ENCODE measurements around the gene SYNGR2. TPM values are rescaled to one million over a fixed set of nuclear protein-coding genes. Genes with fewer than 3 reads are reported as not detected.

SYNGR2 gene
- total RNA-seq, 1 experiment from 2014 or later: 148 TPM

DNA sequence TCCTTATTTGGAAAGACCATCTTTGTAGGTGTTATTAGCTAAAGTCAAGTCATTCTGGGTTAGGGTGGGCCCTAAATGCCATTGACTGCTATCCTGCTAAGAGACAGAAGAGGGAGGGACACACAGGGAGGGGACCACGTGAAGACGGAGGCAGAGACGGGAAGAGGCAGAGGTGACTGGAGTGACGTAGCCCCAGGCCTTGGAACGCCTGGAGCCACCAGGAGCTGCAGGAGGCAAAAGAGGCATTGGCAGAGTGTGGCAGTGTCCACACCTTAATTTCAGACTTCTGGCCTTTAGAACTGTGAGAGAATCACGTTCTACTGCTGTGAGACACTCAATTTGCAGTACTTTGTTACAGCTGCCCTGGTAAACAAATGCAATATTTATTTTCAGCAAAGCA, 32.1 kb downstream of the SYNGR2 start:
- Histone ChIP-seq H3K27ac (ENCODE audit: low read depth, low read length) (no peak overlapping the region), H3K4me2 (ENCODE audit: low read length) (no peak overlapping the region), H3K9me3 (ENCODE audit: control insufficient read depth in 1 of 2, insufficient read depth in 1 of 2, low read depth in 1 of 2, low read length in 2 of 2) (no peaks in the 10 kb centered on the region), H3K4me1 (ENCODE audit: control insufficient read depth in 1 of 2, insufficient read depth in 2 of 2, low read length in 2 of 2) (peaks cover 21 to 34% of the 10 kb centered on the region in 2 experiments), H2AFZ (ENCODE audit: low read depth, low read length, poor library complexity, severe bottlenecking) (no peak overlapping the region), H3K27me3 (ENCODE audit: insufficient read depth, low read length) (no peaks in the 10 kb centered on the region), H3K4me3 (replicated peaks in 1 of 2; ENCODE audit: low read depth in 1 of 2, low read length in 2 of 2) (no peak overlapping the region), H3K79me2 (ENCODE audit: insufficient read depth, low read length) (peaks cover 21% of the 10 kb centered on the region), H4K20me1 (ENCODE audit: insufficient read depth) (no peaks in the 10 kb centered on the region), H3K9me2 (ENCODE audit: insufficient read depth) (no peaks in the 10 kb centered on the region), H3K36me3 (ENCODE audit: control insufficient read depth in 1 of 2, insufficient read depth in 2 of 2, low read length in 2 of 2) (peaks cover 15 to 19% of the 10 kb centered on the region in 2 experiments; a peak in 3 of 4 replicates), H3K9ac (ENCODE audit: low read length) (no peak overlapping the region)
- TF ChIP-seq, protein P1, sequence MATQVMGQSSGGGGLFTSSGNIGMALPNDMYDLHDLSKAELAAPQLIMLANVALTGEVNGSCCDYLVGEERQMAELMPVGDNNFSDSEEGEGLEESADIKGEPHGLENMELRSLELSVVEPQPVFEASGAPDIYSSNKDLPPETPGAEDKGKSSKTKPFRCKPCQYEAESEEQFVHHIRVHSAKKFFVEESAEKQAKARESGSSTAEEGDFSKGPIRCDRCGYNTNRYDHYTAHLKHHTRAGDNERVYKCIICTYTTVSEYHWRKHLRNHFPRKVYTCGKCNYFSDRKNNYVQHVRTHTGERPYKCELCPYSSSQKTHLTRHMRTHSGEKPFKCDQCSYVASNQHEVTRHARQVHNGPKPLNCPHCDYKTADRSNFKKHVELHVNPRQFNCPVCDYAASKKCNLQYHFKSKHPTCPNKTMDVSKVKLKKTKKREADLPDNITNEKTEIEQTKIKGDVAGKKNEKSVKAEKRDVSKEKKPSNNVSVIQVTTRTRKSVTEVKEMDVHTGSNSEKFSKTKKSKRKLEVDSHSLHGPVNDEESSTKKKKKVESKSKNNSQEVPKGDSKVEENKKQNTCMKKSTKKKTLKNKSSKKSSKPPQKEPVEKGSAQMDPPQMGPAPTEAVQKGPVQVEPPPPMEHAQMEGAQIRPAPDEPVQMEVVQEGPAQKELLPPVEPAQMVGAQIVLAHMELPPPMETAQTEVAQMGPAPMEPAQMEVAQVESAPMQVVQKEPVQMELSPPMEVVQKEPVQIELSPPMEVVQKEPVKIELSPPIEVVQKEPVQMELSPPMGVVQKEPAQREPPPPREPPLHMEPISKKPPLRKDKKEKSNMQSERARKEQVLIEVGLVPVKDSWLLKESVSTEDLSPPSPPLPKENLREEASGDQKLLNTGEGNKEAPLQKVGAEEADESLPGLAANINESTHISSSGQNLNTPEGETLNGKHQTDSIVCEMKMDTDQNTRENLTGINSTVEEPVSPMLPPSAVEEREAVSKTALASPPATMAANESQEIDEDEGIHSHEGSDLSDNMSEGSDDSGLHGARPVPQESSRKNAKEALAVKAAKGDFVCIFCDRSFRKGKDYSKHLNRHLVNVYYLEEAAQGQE (IDR thresholded peaks at IDR 0.05; ENCODE audit: low read depth): no peak
- no peak for TF ChIP-seq ZNF274 (IDR thresholded peaks at IDR 0.05; ENCODE audit: low read depth, low read length)
- TF ChIP-seq, protein P2, sequence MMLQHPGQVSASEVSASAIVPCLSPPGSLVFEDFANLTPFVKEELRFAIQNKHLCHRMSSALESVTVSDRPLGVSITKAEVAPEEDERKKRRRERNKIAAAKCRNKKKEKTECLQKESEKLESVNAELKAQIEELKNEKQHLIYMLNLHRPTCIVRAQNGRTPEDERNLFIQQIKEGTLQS (IDR thresholded peaks at IDR 0.05): no peak
- TF ChIP-seq SRF (IDR thresholded peaks at IDR 0.05; ENCODE audit: low read depth): no peak
- no peak for TF ChIP-seq POLR2AphosphoS5 (IDR thresholded peaks at IDR 0.05; ENCODE audit: low read depth, low read length)
- TF ChIP-seq, protein P3, sequence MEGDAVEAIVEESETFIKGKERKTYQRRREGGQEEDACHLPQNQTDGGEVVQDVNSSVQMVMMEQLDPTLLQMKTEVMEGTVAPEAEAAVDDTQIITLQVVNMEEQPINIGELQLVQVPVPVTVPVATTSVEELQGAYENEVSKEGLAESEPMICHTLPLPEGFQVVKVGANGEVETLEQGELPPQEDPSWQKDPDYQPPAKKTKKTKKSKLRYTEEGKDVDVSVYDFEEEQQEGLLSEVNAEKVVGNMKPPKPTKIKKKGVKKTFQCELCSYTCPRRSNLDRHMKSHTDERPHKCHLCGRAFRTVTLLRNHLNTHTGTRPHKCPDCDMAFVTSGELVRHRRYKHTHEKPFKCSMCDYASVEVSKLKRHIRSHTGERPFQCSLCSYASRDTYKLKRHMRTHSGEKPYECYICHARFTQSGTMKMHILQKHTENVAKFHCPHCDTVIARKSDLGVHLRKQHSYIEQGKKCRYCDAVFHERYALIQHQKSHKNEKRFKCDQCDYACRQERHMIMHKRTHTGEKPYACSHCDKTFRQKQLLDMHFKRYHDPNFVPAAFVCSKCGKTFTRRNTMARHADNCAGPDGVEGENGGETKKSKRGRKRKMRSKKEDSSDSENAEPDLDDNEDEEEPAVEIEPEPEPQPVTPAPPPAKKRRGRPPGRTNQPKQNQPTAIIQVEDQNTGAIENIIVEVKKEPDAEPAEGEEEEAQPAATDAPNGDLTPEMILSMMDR (IDR thresholded peaks at IDR 0.05 in 2 of 3, conservative IDR thresholded peaks at IDR 0.05 in 1 of 3; ENCODE audit: borderline replicate concordance in 1 of 3, insufficient read depth in 1 of 3, low read depth in 2 of 3, low read length in 2 of 3): no peak
- RAD21 ChIA-PET (ENCODE audit: low non-redundant PET in 1 of 2, low total read pairs in 2 of 2, uncharacterized antibody in 2 of 2, unreplicated experiment in 2 of 2): no interaction called here
- CTCF ChIA-PET: no interaction called here
- POLR2A ChIA-PET: interaction anchor here (6.1 kb wide), 1 partner anchor 13 kb away, joined by 77 read pairs; the partner anchor contains the start of genes AFMID and TK1
- BruUV-seq (replicated peaks): no TSS peak
- ATAC-seq (no peak), DNase-seq (ENCODE audit: low read depth, low spot score) (no peak)
- intact Hi-C loops (cut with micrococcal nuclease): no loop called here
